Measurements from ENCODE around the gene RSPH1. TPM values are rescaled to one million over a fixed set of nuclear protein-coding genes. Genes with fewer than 3 reads are reported as not detected.

RSPH1 gene
- polyA plus RNA-seq, 2 of the 4 experiments (the other 2 are of a cell fraction), result 0.71 to 0.85 TPM

- TF ChIP-seq POLR2A (IDR thresholded peaks at IDR 0.05; ENCODE audit: low read length), result no peak
- TF ChIP-seq MYC (IDR thresholded peaks at IDR 0.05; ENCODE audit: borderline replicate concordance, low read length), result no peak
- no peak for TF ChIP-seq RCOR1 (IDR thresholded peaks at IDR 0.05; ENCODE audit: low read depth, low read length)
- no peak for TF ChIP-seq ZC3H11A (IDR thresholded peaks at IDR 0.05)
- TF ChIP-seq RARB (CRISPR knock-in tag; IDR thresholded peaks at IDR 0.05), result no peak
- TF ChIP-seq SMC3 (IDR thresholded peaks at IDR 0.05), result no peak
- no peak for TF ChIP-seq HES2 (IDR thresholded peaks at IDR 0.05)
- TF ChIP-seq BHLHE40 (IDR thresholded peaks at IDR 0.05; ENCODE audit: low read depth, low read length), result no peak
- no peak for TF ChIP-seq BCL3 (IDR thresholded peaks at IDR 0.05)
- TF ChIP-seq E2F6 (IDR thresholded peaks at IDR 0.05; ENCODE audit: borderline replicate concordance, low read depth), result no peak
- TF ChIP-seq CTCF (IDR thresholded peaks at IDR 0.05), result no peak
- no peak for TF ChIP-seq KDM1A (IDR thresholded peaks at IDR 0.05; ENCODE audit: low read depth)
- TF ChIP-seq CBX2 (IDR thresholded peaks at IDR 0.05; ENCODE audit: borderline replicate concordance, low read depth), result no peak
- no peak for TF ChIP-seq RFX5 (IDR thresholded peaks at IDR 0.05)
- TF ChIP-seq HOXA7 (CRISPR knock-in tag; IDR thresholded peaks at IDR 0.05), result no peak
- TF ChIP-seq MAZ (IDR thresholded peaks at IDR 0.05; ENCODE audit: borderline replicate concordance, low read depth, low read length), result no peak
- ChIA-PET CTCF (no interaction called here), POLR2A (no interaction called here)
- no peak overlapping the region for H3K4me2 ChIP-seq
- H3K4me3 ChIP-seq, result no peak overlapping the region
- H3K9me3 ChIP-seq, result no peaks in the 10 kb centered on the region
- no peak for FAIRE-seq
- no peak for DNase-seq (ENCODE audit: low read depth in 1 of 2, low spot score in 1 of 2)
- H3K4me1 ChIP-seq, result no peaks in the 10 kb centered on the region
- no peak overlapping the region for H3K27ac ChIP-seq
- 65% methylated on average over 6 of the region's 6 CpGs for WGBS (ENCODE audit: missing lambda C conversion rate)
- ATAC-seq, result no peak
Observed at GRCh38 chr21:42486072-42486471, 10.0 kb downstream of the RSPH1 start.

GRCh38 chr21:42484966-42485365 lies 11.1 kb downstream of the RSPH1 start:
- FAIRE-seq (no peak), ATAC-seq (no peak), DNase-seq (ENCODE audit: low read depth in 1 of 2, low spot score in 1 of 2) (no peak)
- Histone ChIP-seq H3K9me3 (no peaks in the 10 kb centered on the region), H3K4me3 (no peak overlapping the region), H3K27ac (no peak overlapping the region), H3K4me2 (no peak overlapping the region), H3K4me1 (no peaks in the 10 kb centered on the region)
- 59% methylated on average over 5 of the region's 7 CpGs for WGBS (ENCODE audit: missing lambda C conversion rate)
- TF ChIP-seq BCL3 (IDR thresholded peaks at IDR 0.05) (no peak), HOXB5 (CRISPR knock-in tag; IDR thresholded peaks at IDR 0.05) (no peak)
- CTCF ChIA-PET, result no interaction called here
- POLR2A ChIA-PET, result no interaction called here

GRCh38 chr21:42481169-42481568 lies 14.9 kb downstream of the RSPH1 start:
- Histone ChIP-seq H3K27ac (no peak overlapping the region), H3K4me1 (no peaks in the 10 kb centered on the region), H3K4me3 (no peak overlapping the region), H3K9me3 (no peaks in the 10 kb centered on the region), H3K4me2 (no peak overlapping the region)
- DNase-seq (ENCODE audit: low read depth in 1 of 2, low spot score in 1 of 2) (no peak), FAIRE-seq (no peak), ATAC-seq (no peak)
- CTCF ChIA-PET, result interaction anchor here (1.1 kb wide), 1 partner anchor 12 kb away, joined by 3 read pairs; no protein-coding TSS in a partner anchor
- no peak for TF ChIP-seq TFCP2L1 (CRISPR knock-in tag; IDR thresholded peaks at IDR 0.05)
- no peak for TF ChIP-seq BHLHE40 (IDR thresholded peaks at IDR 0.05; ENCODE audit: low read depth, low read length)
- no peak for TF ChIP-seq EP300 (IDR thresholded peaks at IDR 0.05)
- no peak for TF ChIP-seq MAX (IDR thresholded peaks at IDR 0.05)
- no peak for TF ChIP-seq HMGXB4 (CRISPR knock-in tag; IDR thresholded peaks at IDR 0.05; ENCODE audit: borderline replicate concordance)
- TF ChIP-seq GATA3 (IDR thresholded peaks at IDR 0.05; ENCODE audit: borderline replicate concordance), result no peak
- TF ChIP-seq POLR2AphosphoS2 (conservative IDR thresholded peaks at IDR 0.05; ENCODE audit: low read length), result no peak
- no peak for TF ChIP-seq EHF (CRISPR knock-in tag; IDR thresholded peaks at IDR 0.05)
- TF ChIP-seq CBX8 (IDR thresholded peaks at IDR 0.05), result no peak
- no peak for TF ChIP-seq FOXS1 (CRISPR knock-in tag; IDR thresholded peaks at IDR 0.05)
- TF ChIP-seq BCL3 (IDR thresholded peaks at IDR 0.05), result no peak
- TF ChIP-seq CHD4 (IDR thresholded peaks at IDR 0.05; ENCODE audit: borderline replicate concordance), result no peak
- POLR2A ChIA-PET, result no interaction called here
- WGBS (ENCODE audit: missing lambda C conversion rate), result 61% methylated on average over 4 of the region's 4 CpGs
